Measurements from ENCODE around the gene NGEF. TPM values are rescaled to one million over a fixed set of nuclear protein-coding genes. Genes with fewer than 3 reads are reported as not detected.
"Not testable (repeated sequence)": the region's sequence is repeated elsewhere in the genome, so short reads cannot be mapped to it uniquely, and the experiment has no call there.

The NGEF gene
- total RNA-seq, 1 donor from 2014 or later = 1.2 TPM

DNA sequence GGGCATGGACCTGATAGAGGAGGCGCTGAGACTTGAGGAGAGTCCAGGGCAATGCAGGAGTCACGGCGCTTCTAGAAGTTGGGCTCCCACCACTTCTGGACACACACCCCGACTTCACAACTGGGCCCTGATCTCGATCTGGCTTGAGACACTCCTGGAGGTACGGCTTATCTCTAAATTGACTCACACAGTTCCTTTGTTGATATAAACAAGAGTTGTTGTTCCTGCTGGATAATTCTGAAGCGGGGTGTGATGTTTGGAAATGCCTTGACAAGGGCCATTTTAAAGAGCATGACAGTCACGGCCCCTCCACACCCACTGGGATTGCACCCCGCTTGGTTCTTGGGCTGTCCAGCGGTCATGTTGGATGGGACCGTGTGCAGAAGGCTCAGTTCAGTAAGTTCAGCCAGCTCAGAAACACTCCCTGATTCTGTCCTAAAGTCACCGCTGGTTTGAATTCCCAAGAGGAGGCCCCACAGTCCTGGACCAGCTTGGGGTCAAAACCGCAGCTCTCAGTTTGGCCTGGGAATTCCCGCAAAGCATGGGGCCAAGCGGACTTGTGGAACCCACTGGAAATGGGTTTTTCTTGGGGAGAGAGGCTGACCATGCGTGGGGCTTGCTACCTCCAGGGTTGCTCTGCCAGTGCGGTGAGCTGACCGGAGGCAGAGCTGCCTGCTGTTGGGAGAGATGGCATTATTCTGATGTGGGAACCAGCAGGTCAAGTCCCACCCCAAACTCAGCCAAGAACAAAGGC lies 10.1 kb upstream of the NGEF start:
- no peak for DNase-seq (ENCODE audit: low spot score)

- DNase-seq (ENCODE audit: low spot score) = no peak
Observed at GRCh38 chr2:233022561-233022960, 9.5 kb upstream of the NGEF start.

- DNase-seq (ENCODE audit: low spot score) = no peak
Observed at GRCh38 chr2:233021771-233022170, 8.7 kb upstream of the NGEF start.

GRCh38 chr2:233020454-233020853 lies 7.4 kb upstream of the NGEF start:
- no peak for DNase-seq (ENCODE audit: low spot score)

DNA sequence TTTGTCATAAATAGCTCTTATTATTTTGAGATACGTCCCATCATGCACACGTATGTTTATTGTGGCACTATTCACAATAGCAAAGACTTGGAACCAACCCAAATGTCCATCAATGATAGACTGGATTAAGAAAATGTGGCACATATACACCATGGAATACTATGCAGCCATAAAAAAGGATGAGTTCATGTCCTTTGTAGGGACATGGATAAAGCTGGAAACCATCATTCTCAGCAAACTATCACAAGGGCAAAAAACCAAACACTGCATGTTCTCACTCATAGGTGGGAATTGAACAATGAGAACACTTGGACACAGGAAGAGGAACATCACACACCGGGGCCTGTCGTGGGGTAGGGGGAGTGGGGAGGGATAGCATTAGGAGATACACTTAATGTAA lies 6.6 kb upstream of the NGEF start:
- DNase-seq (ENCODE audit: low spot score) = not testable (repeated sequence)

- DNase-seq (ENCODE audit: low spot score) = no peak
Observed at GRCh38 chr2:233017947-233018346, 4.9 kb upstream of the NGEF start.

DNA sequence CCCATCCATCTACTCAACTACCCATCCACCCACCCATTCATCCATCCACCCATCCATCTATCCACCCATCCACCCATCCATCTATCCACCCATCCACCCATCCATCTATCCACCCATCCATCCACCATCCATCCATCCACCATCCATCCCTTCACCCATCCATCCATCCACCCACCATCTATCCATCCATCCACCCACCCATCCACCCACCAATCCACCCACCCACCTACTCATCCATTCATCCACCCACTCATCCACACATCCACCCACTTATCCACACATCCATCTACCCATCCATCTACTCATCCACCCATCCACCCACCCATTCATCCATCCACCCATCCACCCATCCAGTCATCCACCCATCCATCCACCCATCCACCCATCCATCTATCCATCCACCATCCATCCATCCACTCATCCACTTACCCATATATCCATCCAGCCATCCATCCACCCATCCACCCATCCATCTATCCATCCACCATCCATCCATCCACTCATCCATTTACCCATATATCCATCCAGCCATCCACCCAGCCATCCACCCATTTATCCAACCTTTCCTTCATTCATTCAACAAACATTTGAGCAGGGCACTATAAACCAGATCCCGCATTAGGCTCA lies 2.1 kb upstream of the NGEF start:
- no peak for DNase-seq (ENCODE audit: low spot score)

- no peak for DNase-seq (ENCODE audit: low spot score)
Observed at GRCh38 chr2:233013650-233014049, 594 bp upstream of the NGEF start.

DNA sequence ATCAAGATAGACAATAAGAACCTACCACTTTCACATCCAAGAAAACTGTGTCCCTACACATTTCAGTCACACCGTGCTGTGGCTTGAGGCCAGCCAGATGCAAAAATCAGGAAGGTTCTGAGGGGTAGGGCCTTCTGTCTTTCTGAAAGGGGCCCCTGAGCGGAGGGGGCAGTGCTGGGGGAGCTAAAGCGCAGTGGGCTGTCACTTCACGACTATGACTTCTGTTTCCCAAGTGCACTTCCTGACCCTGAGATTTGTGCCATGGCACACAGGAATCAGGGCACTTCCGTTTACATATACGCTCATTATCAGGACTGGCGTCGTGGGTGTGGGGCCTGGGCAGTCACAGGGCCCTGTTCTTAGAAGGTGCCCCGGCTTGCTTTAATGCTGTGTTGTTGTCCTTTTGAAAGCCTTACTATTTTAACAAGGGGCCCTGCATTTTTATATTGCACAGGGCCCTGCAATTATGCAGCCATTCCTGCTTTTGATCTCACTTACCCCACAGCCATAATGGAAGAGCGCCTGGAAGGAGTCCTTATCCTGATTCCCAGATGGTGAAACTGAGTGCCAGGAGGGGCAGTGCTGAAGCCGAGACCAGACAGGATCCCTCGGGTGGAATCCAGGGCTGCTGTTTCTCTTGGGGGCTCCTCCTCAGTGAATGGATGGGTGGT lies 620 bp downstream of the NGEF start:
- no peak for DNase-seq (ENCODE audit: low spot score)

GRCh38 chr2:233011702-233012131 lies 1.3 kb downstream of the NGEF start:
- no peak for DNase-seq (ENCODE audit: low spot score)

- no peak for DNase-seq (ENCODE audit: low spot score)
Observed at GRCh38 chr2:233011268-233011650, 1.8 kb downstream of the NGEF start.

GRCh38 chr2:233010569-233011267 lies 2.3 kb downstream of the NGEF start:
- DNase-seq (ENCODE audit: low spot score) = no peak

GRCh38 chr2:233009661-233010060 lies 3.4 kb downstream of the NGEF start:
- no peak for DNase-seq (ENCODE audit: low spot score)

GRCh38 chr2:233007739-233008138 lies 5.3 kb downstream of the NGEF start:
- peak; percentile 89 for DNase-seq (ENCODE audit: low spot score)

- DNase-seq (ENCODE audit: low spot score) = no peak
Observed at GRCh38 chr2:233007270-233007669, 5.8 kb downstream of the NGEF start.

- DNase-seq (ENCODE audit: low spot score) = no peak
Observed at GRCh38 chr2:233006648-233007047, 6.4 kb downstream of the NGEF start.

DNA sequence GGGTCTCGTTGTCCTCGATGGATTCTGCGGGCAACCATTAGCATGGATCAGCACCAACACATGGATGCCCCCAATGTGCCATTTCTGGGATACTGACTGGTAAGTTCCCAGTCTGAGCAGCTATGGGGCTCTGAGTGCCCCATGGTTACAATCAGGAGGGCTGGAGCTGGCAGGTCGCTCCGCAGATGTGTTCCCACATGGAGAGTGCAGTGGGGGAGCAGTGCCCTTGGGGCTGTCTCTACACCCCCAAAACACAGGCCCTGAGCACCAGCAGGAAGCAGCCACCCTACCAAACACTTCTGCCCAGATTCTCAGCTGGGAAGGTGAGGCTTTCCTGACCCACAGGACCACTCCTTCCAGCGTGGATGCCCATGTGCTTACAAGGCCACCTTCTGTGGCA lies 8.0 kb downstream of the NGEF start:
- DNase-seq (ENCODE audit: low spot score) = no peak

GRCh38 chr2:233003658-233004555 lies 9.1 kb downstream of the NGEF start:
- no peak for DNase-seq (ENCODE audit: low spot score)

GRCh38 chr2:233002829-233003657 lies 10.0 kb downstream of the NGEF start:
- DNase-seq (ENCODE audit: low spot score) = no peak
